Hepatocyte (in vitro differentiated cells): ENCODE measurements around the gene ZDHHC11B. TPM values are rescaled to one million over a fixed set of nuclear protein-coding genes. Genes with fewer than 3 reads are reported as not detected.
A peak's percentile ranks its signal among the peaks of the same experiment; 100 is the strongest.
"Not testable (repeated sequence)": the region's sequence is repeated elsewhere in the genome, so short reads cannot be mapped to it uniquely, and the experiment has no call there.

Experiments used
- DNase-seq: peaks from one replicate; pipeline ENCODE4 v3.0.0-alpha.2; 2016; ENCODE audit warnings: low spot score
- H2AFZ ChIP-seq: fragments of 200-600 bp; sonication (generic); 2 replicates; pipeline ENCODE4 v1.6.0; 2016; ENCODE audit warnings: antibody characterized with exemption, mild to moderate bottlenecking
- H3K27ac ChIP-seq: fragments of 200-600 bp; sonication (generic); 2 replicates; pipeline ENCODE4 v1.5.1; 2016; ENCODE audit warnings: mild to moderate bottlenecking
- H3K27me3 ChIP-seq: fragments of 200-600 bp; sonication (generic); 2 replicates; pipeline ENCODE4 v1.6.1; 2016
- H3K36me3 ChIP-seq: fragments of 200-600 bp; sonication (generic); replicated peaks from 2 replicates; pipeline ENCODE4 v1.5.1; 2016; ENCODE audit warnings: low read depth; ENCODE audit not compliant: insufficient read depth
- H3K4me1 ChIP-seq: fragments of 200-600 bp; sonication (generic); 2 replicates; pipeline ENCODE4 v1.5.1; 2016; ENCODE audit warnings: mild to moderate bottlenecking, moderate library complexity; ENCODE audit not compliant: insufficient read depth
- H3K4me2 ChIP-seq: fragments of 200-600 bp; sonication (generic); 2 replicates; pipeline ENCODE4 v1.6.0; 2016
- H3K4me3 ChIP-seq: fragments of 200-600 bp; sonication (generic); 2 replicates; pipeline ENCODE4 v1.5.1; 2016; ENCODE audit warnings: mild to moderate bottlenecking
- H3K79me2 ChIP-seq: fragments of 200-600 bp; sonication (generic); 2 replicates; pipeline ENCODE4 v1.6.0; 2017; ENCODE audit warnings: mild to moderate bottlenecking
- H3K9me2 ChIP-seq: fragments of 200-600 bp; sonication (generic); replicated peaks from 2 replicates; pipeline ENCODE4 v1.6.0; 2017; ENCODE audit warnings: mild to moderate bottlenecking; ENCODE audit not compliant: insufficient read depth
- H3K9me3 ChIP-seq: fragments of 200-600 bp; sonication (generic); 2 replicates; pipeline ENCODE4 v1.5.1; 2016; ENCODE audit warnings: low read depth, mild to moderate bottlenecking
- H4K20me1 ChIP-seq: fragments of 200-600 bp; sonication (generic); 2 replicates; pipeline ENCODE4 v1.6.0; 2016; ENCODE audit warnings: mild to moderate bottlenecking; ENCODE audit not compliant: insufficient read depth, poor library complexity, severe bottlenecking
- EZH2 ChIP-seq: fragments of 200-600 bp; sonication (generic); IDR thresholded peaks from 2 replicates; pipeline ENCODE4 v1.6.1; 2016; ENCODE audit warnings: antibody characterized with exemption, mild to moderate bottlenecking, borderline replicate concordance
- EZH2phosphoT487 ChIP-seq: fragments of 200-600 bp; sonication (generic); IDR thresholded peaks from one replicate; pipeline ENCODE4 v1.6.1; 2018; ENCODE audit warnings: antibody characterized with exemption, mild to moderate bottlenecking, low read depth, moderate library complexity; ENCODE audit not compliant: unreplicated experiment, severe bottlenecking
- WGBS: methylation state at CpG from one replicate; pipeline ENCODE4 v1.1.6; 2016; ENCODE audit warnings: low lambda C conversion rate; ENCODE audit errors: missing lambda C conversion rate; 5-methylcytosine and 5-hydroxymethylcytosine counted together
- polyA plus RNA-seq: library from polyadenylated mRNA; unstranded; fragments of >200 nt; fragmentation: Nextera tagmentation; extraction: Ambion mirVana; gene quantifications from 2 replicates; pipeline ENCODE4 v1.2.1, GENCODE V29; 2016
- total RNA-seq: library from RNA; depleted of rRNA; stranded (reverse); fragments of >200 nt; gene quantifications from 2 replicates; pipeline ENCODE4 v1.2.3, GENCODE V29; 2014
- TF ChIP-seq, protein P1 (sequence below): fragments of 200-600 bp; sonication (generic); IDR thresholded peaks from 2 replicates; pipeline ENCODE4 v1.5.1; 2016; ENCODE audit warnings: antibody characterized with exemption, mild to moderate bottlenecking; ENCODE audit not compliant: poor library complexity

ZDHHC11B gene
- total and polyA plus RNA-seq, 2 experiments from 2014 or later: 0.83 to 1.3 TPM

DNA sequence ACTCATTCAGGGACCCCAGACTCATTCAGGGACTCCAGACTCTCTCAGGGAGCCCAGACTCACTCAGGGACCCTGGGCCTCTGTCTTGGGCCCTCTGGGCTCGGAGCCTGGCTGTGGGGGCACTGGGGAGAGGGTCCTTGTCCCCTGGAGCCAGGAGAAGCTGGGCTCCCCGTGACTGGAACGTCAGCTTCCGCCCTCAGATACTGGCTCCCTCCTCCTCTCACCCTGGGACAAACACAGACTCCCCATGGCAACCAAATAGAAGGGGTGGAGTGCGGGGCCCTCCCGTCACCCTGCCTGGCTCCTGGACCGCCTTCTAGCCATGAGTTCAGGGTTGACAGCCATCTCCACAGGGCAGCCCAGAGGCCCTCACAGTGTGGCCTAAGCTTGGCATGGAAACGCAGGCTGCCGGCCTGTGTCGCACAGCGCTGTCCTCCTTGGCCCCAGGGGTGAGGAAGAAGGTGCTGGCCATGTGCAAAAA lies 27.6 kb downstream of the ZDHHC11B start:
- no peaks in the 10 kb centered on the region for H3K9me2 ChIP-seq
- no peak overlapping the region for H2AFZ ChIP-seq
- H3K4me3 ChIP-seq: no peak overlapping the region
- no peaks in the 10 kb centered on the region for H3K9me3 ChIP-seq
- peak overlapping the region; percentile 44 for H3K4me2 ChIP-seq
- peak; percentile 66 for DNase-seq
- no peaks in the 10 kb centered on the region for H3K79me2 ChIP-seq
- peaks cover 22% of the 10 kb centered on the region for H3K4me1 ChIP-seq
- no peaks in the 10 kb centered on the region for H3K36me3 ChIP-seq
- TF ChIP-seq, protein P1, sequence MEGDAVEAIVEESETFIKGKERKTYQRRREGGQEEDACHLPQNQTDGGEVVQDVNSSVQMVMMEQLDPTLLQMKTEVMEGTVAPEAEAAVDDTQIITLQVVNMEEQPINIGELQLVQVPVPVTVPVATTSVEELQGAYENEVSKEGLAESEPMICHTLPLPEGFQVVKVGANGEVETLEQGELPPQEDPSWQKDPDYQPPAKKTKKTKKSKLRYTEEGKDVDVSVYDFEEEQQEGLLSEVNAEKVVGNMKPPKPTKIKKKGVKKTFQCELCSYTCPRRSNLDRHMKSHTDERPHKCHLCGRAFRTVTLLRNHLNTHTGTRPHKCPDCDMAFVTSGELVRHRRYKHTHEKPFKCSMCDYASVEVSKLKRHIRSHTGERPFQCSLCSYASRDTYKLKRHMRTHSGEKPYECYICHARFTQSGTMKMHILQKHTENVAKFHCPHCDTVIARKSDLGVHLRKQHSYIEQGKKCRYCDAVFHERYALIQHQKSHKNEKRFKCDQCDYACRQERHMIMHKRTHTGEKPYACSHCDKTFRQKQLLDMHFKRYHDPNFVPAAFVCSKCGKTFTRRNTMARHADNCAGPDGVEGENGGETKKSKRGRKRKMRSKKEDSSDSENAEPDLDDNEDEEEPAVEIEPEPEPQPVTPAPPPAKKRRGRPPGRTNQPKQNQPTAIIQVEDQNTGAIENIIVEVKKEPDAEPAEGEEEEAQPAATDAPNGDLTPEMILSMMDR: no peak
- TF ChIP-seq EZH2: no peak
- no peak for TF ChIP-seq EZH2phosphoT487
- no peak overlapping the region for H3K27ac ChIP-seq
- no peaks in the 10 kb centered on the region for H3K27me3 ChIP-seq
- no peaks in the 10 kb centered on the region for H4K20me1 ChIP-seq
- WGBS: 48% methylated on average over 10 of the region's 11 CpGs

DNA sequence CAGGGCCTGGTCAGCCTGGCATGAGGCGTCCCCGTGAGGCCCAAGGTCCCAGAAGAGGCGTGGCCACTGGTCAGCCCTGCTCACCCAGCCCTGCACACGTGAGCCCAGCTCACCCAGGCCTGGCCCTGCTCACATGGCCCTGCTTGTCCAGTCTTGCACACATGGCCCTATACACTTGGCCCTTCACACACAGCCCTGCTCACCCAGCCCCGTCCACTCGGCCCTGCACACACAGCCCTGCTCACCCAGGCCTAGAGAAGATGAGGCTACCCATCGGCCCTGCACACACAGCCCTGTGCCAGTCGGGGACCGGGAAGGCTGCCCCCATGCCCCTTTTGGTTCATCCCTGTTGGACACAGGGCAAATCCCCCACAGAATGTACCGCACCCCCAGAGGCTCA lies 28.4 kb downstream of the ZDHHC11B start:
- no peaks in the 10 kb centered on the region for H3K9me3 ChIP-seq
- H2AFZ ChIP-seq: no peak overlapping the region
- no peaks in the 10 kb centered on the region for H3K79me2 ChIP-seq
- H3K9me2 ChIP-seq: no peaks in the 10 kb centered on the region
- no peaks in the 10 kb centered on the region for H3K27me3 ChIP-seq
- H3K4me3 ChIP-seq: no peak overlapping the region
- H4K20me1 ChIP-seq: no peaks in the 10 kb centered on the region
- H3K4me1 ChIP-seq: peaks cover 22% of the 10 kb centered on the region
- H3K27ac ChIP-seq: no peak overlapping the region
- H3K36me3 ChIP-seq: no peaks in the 10 kb centered on the region
- no peak for DNase-seq
- WGBS: 93% methylated on average over 10 of the region's 10 CpGs
- TF ChIP-seq, protein P1: no peak
- TF ChIP-seq EZH2phosphoT487 (no peak), EZH2 (no peak)
- no peak overlapping the region for H3K4me2 ChIP-seq

DNA sequence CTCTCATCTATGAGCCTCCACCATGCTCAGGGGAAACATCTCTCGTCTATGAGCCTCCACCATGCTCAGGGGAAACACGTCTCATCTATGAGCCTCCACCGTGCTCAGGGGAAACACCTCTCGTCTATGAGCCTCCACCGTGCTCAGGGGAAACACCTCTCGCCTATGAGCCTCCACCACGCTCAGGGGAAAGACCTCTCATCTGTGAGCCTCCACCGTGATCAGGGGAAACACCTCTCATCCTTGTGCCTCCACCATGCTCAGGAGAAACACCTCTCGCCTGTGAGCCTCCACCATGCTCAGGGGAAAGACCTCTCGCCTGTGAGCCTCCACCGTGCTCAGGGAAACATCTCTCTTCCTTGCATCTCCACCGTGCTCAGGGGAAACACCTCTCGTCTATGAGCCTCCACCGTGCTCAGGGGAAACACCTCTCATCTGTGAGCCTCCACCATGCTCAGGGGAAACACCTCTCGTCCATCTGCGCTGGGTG lies 30.3 kb downstream of the ZDHHC11B start:
- H4K20me1 ChIP-seq, H3K4me3 ChIP-seq, H3K4me2 ChIP-seq, H3K9me3 ChIP-seq, H2AFZ ChIP-seq, H3K9me2 ChIP-seq, H3K27ac ChIP-seq, H3K79me2 ChIP-seq, H3K27me3 ChIP-seq, H3K36me3 ChIP-seq, DNase-seq: not testable (repeated sequence)
- 71% methylated on average over 16 of the region's 16 CpGs for whole genome bisulfite sequencing
- H3K4me1 ChIP-seq: peaks cover 22% of the 10 kb centered on the region

DNA sequence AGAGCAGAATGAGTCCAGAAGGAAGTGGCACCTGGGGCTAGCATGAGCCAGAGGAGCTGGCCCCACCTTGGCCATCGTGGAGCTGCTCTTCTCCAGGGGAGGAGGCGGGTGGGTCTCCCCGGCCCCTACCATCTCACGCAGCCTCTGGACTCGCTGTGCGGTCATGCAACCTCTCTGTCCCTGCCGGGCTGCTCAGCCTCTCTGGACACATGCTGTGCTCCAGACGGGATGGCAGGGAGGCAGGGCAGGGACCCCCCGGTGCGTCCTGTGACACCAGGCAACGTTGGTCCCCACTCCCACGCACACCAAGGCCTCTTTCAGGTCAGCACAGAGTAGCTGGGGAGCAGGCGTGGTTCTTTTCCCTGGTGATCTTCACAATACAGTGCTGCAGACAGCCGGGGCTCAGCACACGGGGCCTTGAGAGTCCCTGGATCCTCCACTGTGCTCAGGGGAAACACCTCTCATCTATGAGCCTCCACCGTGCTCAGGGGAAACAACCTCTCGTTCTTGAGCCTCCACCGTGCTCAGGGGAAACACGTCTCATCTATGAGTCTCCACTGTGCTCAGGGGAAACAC lies 30.9 kb downstream of the ZDHHC11B start:
- H2AFZ ChIP-seq, H3K27me3 ChIP-seq: not testable (repeated sequence)

DNA sequence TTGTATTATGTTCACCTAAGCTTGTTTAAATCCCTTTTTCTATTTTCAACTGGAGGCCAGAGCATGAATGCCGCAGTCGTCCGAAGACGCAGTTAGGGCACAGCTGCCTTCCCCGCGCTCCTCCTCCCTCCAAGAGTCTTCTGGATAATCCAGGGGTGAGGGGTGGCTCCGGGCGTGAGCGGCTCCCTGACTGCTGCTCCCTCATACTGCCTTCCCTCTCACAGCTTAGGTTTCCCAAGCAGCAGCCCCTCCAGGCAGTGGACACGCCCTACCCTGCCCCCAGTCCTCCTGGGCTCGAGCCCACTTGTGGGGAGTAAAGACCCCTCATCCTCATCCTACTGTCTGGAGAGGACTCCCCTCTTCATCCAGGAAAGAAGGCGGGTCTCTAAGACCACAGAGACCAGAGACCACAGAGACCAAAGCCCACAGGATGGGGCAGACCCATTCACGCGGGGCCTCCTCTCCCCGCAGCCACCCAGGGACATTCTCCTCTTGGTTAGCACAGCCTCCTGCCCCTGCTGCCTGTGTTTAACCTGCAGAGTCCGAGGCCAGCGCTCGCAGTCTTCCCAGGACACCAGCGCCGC lies 31.9 kb downstream of the ZDHHC11B start:
- not testable (repeated sequence) for H3K4me1 ChIP-seq

More for the DNA sequence above, 30.9 kb downstream of the ZDHHC11B start:
- H3K9me3 ChIP-seq, H4K20me1 ChIP-seq, H3K9me2 ChIP-seq, H3K4me2 ChIP-seq, H3K27ac ChIP-seq, DNase-seq, H3K36me3 ChIP-seq, H3K4me3 ChIP-seq, H3K79me2 ChIP-seq: not testable (repeated sequence)
- peaks cover 20% of the 10 kb centered on the region for H3K4me1 ChIP-seq
- WGBS: 84% methylated on average over 16 of the region's 19 CpGs

DNA sequence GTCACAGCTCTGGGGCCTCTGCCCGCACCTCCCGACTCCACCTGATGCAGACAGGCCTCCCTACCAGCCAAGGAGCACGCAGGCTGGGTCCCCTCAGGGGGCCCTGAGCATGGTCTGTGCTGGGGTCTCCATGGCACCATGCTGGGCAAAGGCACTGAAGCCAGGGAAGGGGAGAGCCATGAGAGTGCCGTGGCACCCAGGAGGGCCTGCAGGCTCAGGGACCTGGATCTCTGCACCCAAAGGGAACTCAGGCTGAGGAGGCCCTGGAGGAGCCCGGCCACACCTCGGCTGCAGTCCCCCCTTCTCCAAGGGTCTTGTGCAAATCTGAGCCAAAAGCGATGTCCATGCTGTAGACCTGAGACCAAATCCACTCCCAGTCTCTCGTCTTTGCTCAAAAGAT lies 32.5 kb downstream of the ZDHHC11B start:
- H3K79me2 ChIP-seq, DNase-seq: not testable (repeated sequence)
- WGBS: 89% methylated on average over 5 of the region's 8 CpGs

More for the DNA sequence above, 31.9 kb downstream of the ZDHHC11B start:
- not testable (repeated sequence) for DNase-seq, H3K36me3 ChIP-seq, H2AFZ ChIP-seq, H4K20me1 ChIP-seq, H3K79me2 ChIP-seq, H3K9me3 ChIP-seq, H3K4me3 ChIP-seq, H3K27ac ChIP-seq, H3K9me2 ChIP-seq, H3K4me2 ChIP-seq, H3K27me3 ChIP-seq
- 67% methylated on average over 17 of the region's 20 CpGs for WGBS

More for the DNA sequence above, 32.5 kb downstream of the ZDHHC11B start:
- not testable (repeated sequence) for H3K4me2 ChIP-seq, H4K20me1 ChIP-seq, H2AFZ ChIP-seq, H3K4me1 ChIP-seq, H3K9me2 ChIP-seq, H3K36me3 ChIP-seq, H3K27me3 ChIP-seq, H3K4me3 ChIP-seq, H3K9me3 ChIP-seq, H3K27ac ChIP-seq
